Measurements from ENCODE around the gene NPC1. TPM values are rescaled to one million over a fixed set of nuclear protein-coding genes. Genes with fewer than 3 reads are reported as not detected.
A peak's percentile ranks its signal among the peaks of the same experiment; 100 is the strongest.

Gene NPC1
- total RNA-seq (10 to 100 TPM; 10.1 to 25.6 (median 11.5) TPM), polyA plus RNA-seq (10 to 100 TPM in 1 of 2 donors, 1 to 10 TPM in 1; 6.2 to 10.6 TPM)

- peak within 1 kb of the TSS; percentile 80 to 84 (median 83) for H3K4me3 ChIP-seq
- no peaks in the 10 kb centered on the region for H3K36me3 ChIP-seq
- FAIRE-seq (no peak), ATAC-seq (peak; percentile 95 to 98 (median 97)), DNase-seq (peak; percentile 93 to 97 (median 95))
- peaks cover 0 to 15% (median 0%) of the 10 kb centered on the region in 3 donors for H3K4me1 ChIP-seq
- WGBS, 2 donors, result 0 to 1% methylated on average over 80 to 95 of the region's 95 CpGs
- intact Hi-C loops (cut with DNase I), result loop anchor here in 1 of 3 donors (5.0 kb wide), 1 partner anchor 74 kb away; no protein-coding TSS in a partner anchor
- TF ChIP-seq, protein P1, sequence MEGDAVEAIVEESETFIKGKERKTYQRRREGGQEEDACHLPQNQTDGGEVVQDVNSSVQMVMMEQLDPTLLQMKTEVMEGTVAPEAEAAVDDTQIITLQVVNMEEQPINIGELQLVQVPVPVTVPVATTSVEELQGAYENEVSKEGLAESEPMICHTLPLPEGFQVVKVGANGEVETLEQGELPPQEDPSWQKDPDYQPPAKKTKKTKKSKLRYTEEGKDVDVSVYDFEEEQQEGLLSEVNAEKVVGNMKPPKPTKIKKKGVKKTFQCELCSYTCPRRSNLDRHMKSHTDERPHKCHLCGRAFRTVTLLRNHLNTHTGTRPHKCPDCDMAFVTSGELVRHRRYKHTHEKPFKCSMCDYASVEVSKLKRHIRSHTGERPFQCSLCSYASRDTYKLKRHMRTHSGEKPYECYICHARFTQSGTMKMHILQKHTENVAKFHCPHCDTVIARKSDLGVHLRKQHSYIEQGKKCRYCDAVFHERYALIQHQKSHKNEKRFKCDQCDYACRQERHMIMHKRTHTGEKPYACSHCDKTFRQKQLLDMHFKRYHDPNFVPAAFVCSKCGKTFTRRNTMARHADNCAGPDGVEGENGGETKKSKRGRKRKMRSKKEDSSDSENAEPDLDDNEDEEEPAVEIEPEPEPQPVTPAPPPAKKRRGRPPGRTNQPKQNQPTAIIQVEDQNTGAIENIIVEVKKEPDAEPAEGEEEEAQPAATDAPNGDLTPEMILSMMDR (IDR thresholded peaks at IDR 0.05), result peak; percentile 88 to 93 (median 92)
- no peaks in the 10 kb centered on the region for H3K9me3 ChIP-seq
- no peaks in the 10 kb centered on the region for H3K27me3 ChIP-seq
- H3K27ac ChIP-seq, result peak within 1 kb of the TSS; percentile 98 to 99 (median 99)
Measured at GRCh38 chr18:23586249-23587196, at the start of gene NPC1. Gene NPC1, minus strand, starts transcription at chr18:23586506. Its CDS starts 163 bp downstream, at chr18:23586343.

DNA sequence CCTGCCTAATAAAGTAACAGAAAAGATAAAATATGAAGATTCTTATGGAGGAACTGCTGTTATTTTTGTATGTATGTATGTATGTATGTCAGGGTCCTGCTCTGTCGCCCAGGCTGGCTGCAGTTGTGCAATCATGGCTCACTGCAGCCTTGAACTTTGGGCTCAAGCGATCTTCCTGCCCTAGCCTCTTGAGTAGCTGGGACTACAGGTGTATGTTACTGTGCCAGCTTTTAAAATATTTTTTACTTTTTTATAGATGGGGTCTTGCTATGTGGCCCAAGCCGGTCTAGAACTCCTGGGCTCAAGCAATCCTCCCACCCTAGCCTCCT, 49.7 kb upstream of the NPC1 start:
- no peaks in the 10 kb centered on the region for H3K27me3 ChIP-seq
- H3K4me1 ChIP-seq, result no peaks in the 10 kb centered on the region
- no peaks in the 10 kb centered on the region for H3K36me3 ChIP-seq
- FAIRE-seq (no peak), ATAC-seq (no peak), DNase-seq (no peak)
- WGBS, 2 donors, result 77 to 88% methylated on average over 3 of the region's 3 CpGs
- H3K27ac ChIP-seq, result no peak overlapping the region
- TF ChIP-seq, protein P1 (IDR thresholded peaks at IDR 0.05), result no peak
- no peaks in the 10 kb centered on the region for H3K9me3 ChIP-seq
- H3K4me3 ChIP-seq, result no peak overlapping the region
- intact Hi-C loops (cut with DNase I), result no loop called here

- H3K4me1 ChIP-seq, result no peaks in the 10 kb centered on the region
- no peaks in the 10 kb centered on the region for H3K9me3 ChIP-seq
- H3K27ac ChIP-seq, result no peak overlapping the region
- WGBS, 2 donors, result 87 to 90% methylated on average over 6 of the region's 6 CpGs
- no peaks in the 10 kb centered on the region for H3K36me3 ChIP-seq
- no peaks in the 10 kb centered on the region for H3K27me3 ChIP-seq
- no peak for DNase-seq
- H3K4me3 ChIP-seq, result no peak overlapping the region
- intact Hi-C loops (cut with DNase I), result no loop called here
- FAIRE-seq, result no peak
- TF ChIP-seq, protein P1 (IDR thresholded peaks at IDR 0.05), result no peak
- no peak for ATAC-seq
Measured at GRCh38 chr18:23635283-23636070, 49.2 kb upstream of the NPC1 start.

GRCh38 chr18:23634692-23635091, 48.4 kb upstream of the NPC1 start:
- ATAC-seq (no peak), FAIRE-seq (no peak), DNase-seq (no peak)
- Histone ChIP-seq H3K27me3 (no peaks in the 10 kb centered on the region), H3K4me3 (no peak overlapping the region), H3K4me1 (no peaks in the 10 kb centered on the region), H3K36me3 (no peaks in the 10 kb centered on the region), H3K27ac (no peak overlapping the region), H3K9me3 (no peaks in the 10 kb centered on the region)
- intact Hi-C loops (cut with DNase I), result loop anchor here in 1 of 3 donors (5.0 kb wide), 1 partner anchor 43 kb away; no protein-coding TSS in a partner anchor
- TF ChIP-seq, protein P1 (IDR thresholded peaks at IDR 0.05), result no peak
- 71 to 80% methylated on average over 3 of the region's 3 CpGs for WGBS, 2 donors

Measured in pancreas (tissue), 10 donors.